Hematopoietic multipotent progenitor cell treated with erythropoietin and hydrocortisone succinate and interleukin-3 and kit ligand, for 17 days (in vitro differentiated cells): ENCODE data around the gene CYP11A1.

Experiments used
- DNase-seq: peaks from one replicate; pipeline ENCODE4 v3.0.0-alpha.2; 2015; ENCODE audit warnings: low spot score

Gene CYP11A1

GRCh38 chr15:74300057-74300795 lies 67.2 kb downstream of the CYP11A1 start:
- no peak for DNase-seq

- no peak for DNase-seq
Observed at GRCh38 chr15:74297887-74298286, 69.6 kb downstream of the CYP11A1 start.

GRCh38 chr15:74295800-74296199 lies 71.6 kb downstream of the CYP11A1 start:
- DNase-seq = no peak

- no peak for DNase-seq
Observed at GRCh38 chr15:74294010-74294409, 73.4 kb downstream of the CYP11A1 start.

GRCh38 chr15:74293021-74293810 lies 74.2 kb downstream of the CYP11A1 start:
- DNase-seq = no peak

GRCh38 chr15:74291101-74292071 lies 76.1 kb downstream of the CYP11A1 start:
- DNase-seq = no peak

- no peak for DNase-seq
Observed at GRCh38 chr15:74290645-74291044, 76.8 kb downstream of the CYP11A1 start.

- no peak for DNase-seq
Observed at GRCh38 chr15:74289671-74290070, 77.8 kb downstream of the CYP11A1 start.
